ENCODE measurements around the gene ELOVL3.

The ELOVL3 gene

GRCh38 chr10:102254426-102254825 is 28.3 kb downstream of the ELOVL3 start:
- no peak for DNase-seq (ENCODE audit: low read depth in 3 of 3)

- no peak for DNase-seq (ENCODE audit: low read depth in 3 of 3)
These were observed 29.3 kb downstream of the ELOVL3 start for GRCh38 chr10:102255404-102255803.

- no peak for DNase-seq (ENCODE audit: low read depth in 3 of 3)
These were observed 35.1 kb downstream of the ELOVL3 start for GRCh38 chr10:102261196-102261595.

GRCh38 chr10:102261842-102262241 is 35.7 kb downstream of the ELOVL3 start:
- DNase-seq (ENCODE audit: low read depth in 3 of 3), result no peak

GRCh38 chr10:102262744-102263370 is 36.8 kb downstream of the ELOVL3 start:
- no peak for DNase-seq (ENCODE audit: low read depth in 3 of 3)

GRCh38 chr10:102264371-102264770 is 38.3 kb downstream of the ELOVL3 start:
- DNase-seq (ENCODE audit: low read depth in 3 of 3), result no peak

GRCh38 chr10:102266670-102267069 is 40.6 kb downstream of the ELOVL3 start:
- DNase-seq (ENCODE audit: low read depth in 3 of 3), result no peak

- no peak for DNase-seq (ENCODE audit: low read depth in 3 of 3)
These were observed 41.6 kb downstream of the ELOVL3 start for GRCh38 chr10:102267748-102268147.

- DNase-seq (ENCODE audit: low read depth in 3 of 3), result no peak
These were observed 42.3 kb downstream of the ELOVL3 start for GRCh38 chr10:102268375-102268888.

GRCh38 chr10:102269017-102269416 is 42.9 kb downstream of the ELOVL3 start:
- DNase-seq (ENCODE audit: low read depth in 3 of 3), result no peak

- DNase-seq (ENCODE audit: low read depth in 3 of 3), result no peak
These were observed 48.0 kb downstream of the ELOVL3 start for GRCh38 chr10:102274062-102274461.

- DNase-seq (ENCODE audit: low read depth in 3 of 3), result no peak
These were observed 49.2 kb downstream of the ELOVL3 start for GRCh38 chr10:102275343-102275742.

- no peak for DNase-seq (ENCODE audit: low read depth in 3 of 3)
These were observed 53.0 kb downstream of the ELOVL3 start for GRCh38 chr10:102279104-102279503.

All from stimulated activated CD4-positive, alpha-beta T cell treated with anti-CD3 and anti-CD28 coated beads, TNF-alpha, amount 100 ng/mL, for 48 hours (primary cell).